HepG2 (cell line): ENCODE data around the gene PDPR. TPM values are rescaled to one million over a fixed set of nuclear protein-coding genes. Genes with fewer than 3 reads are reported as not detected.

Experiments used
- ATAC-seq: fragments of 200-7000 bp; cut with Tn5 transposase; 3 replicates; pipeline ENCODE4 v1.9.1; 2020; ENCODE audit warnings: mild to moderate bottlenecking, moderate library complexity
- BruUV-seq: library from RNA; stranded (reverse); fragments of 400-500 nt; replicated peaks from 2 replicates; lab custom pipeline; 2021; lab: Mats Ljungman, UMichigan
- CTCF ChIA-PET: fragments of 300-600 bp; formaldehyde crosslinking; extraction: SDS; loops from one replicate; lab custom pipeline; 2021; ENCODE audit warnings: low total read pairs, inconsistent platforms, low intra/inter-chr PET ratio; lab: Yijun Ruan, JAX
- POLR2A ChIA-PET: fragments of 350-600 bp; sonication (Branson Sonifier 250); formaldehyde crosslinking; loops from one replicate; lab custom pipeline; 2020; ENCODE audit warnings: antibody characterized with exemption, inconsistent platforms; lab: Yijun Ruan, JAX
- DNase-seq: peaks from one replicate; pipeline ENCODE4 v3.0.0-alpha.2; 2015; ENCODE audit warnings: low spot score
- FAIRE-seq: peaks from 3 replicates; lab custom pipeline; 2011; peaks lifted over from hg19 to GRCh38; lab: Jason Lieb, UNC
- H2AFZ ChIP-seq: one replicate; pipeline ENCODE4 v1.6.1; 2011; ENCODE audit warnings: low read length, inconsistent platforms
- H3K27ac ChIP-seq: fragments of 300-600 bp; 3 replicates; pipeline ENCODE4 v1.8.0; 2011; ENCODE audit warnings: mixed run types, mild to moderate bottlenecking, mixed read lengths, low read length, inconsistent platforms; ENCODE audit not compliant: insufficient read depth; ENCODE audit errors: extremely low read length
- H3K27me3 ChIP-seq, 2 experiments: fragments of 200-600 bp in 1 of 2; 2 replicates in 1 of 2; 3 replicates in 1 of 2; pipeline versions ENCODE4 v1.6.0 to v1.8.0; 2011; ENCODE audit warnings: low read length in 2 of 2, mild to moderate bottlenecking in 2 of 2, moderate library complexity in 2 of 2, inconsistent platforms in 1 of 2; ENCODE audit not compliant: insufficient read depth in 2 of 2, control insufficient read depth in 1 of 2
- H3K36me3 ChIP-seq, 2 experiments: fragments of 200-600 bp in 1 of 2; replicated peaks in 1 of 2; 2 replicates in 1 of 2; 3 replicates in 1 of 2; pipeline versions ENCODE4 v1.5.1 to v1.8.0; 2011; ENCODE audit warnings: low read length in 2 of 2, inconsistent platforms in 1 of 2; ENCODE audit not compliant: insufficient read depth in 2 of 2, control insufficient read depth in 1 of 2
- H3K4me1 ChIP-seq: 2 replicates; pipeline ENCODE4 v1.5.1; 2012; ENCODE audit warnings: low read length, inconsistent platforms; ENCODE audit not compliant: insufficient read depth
- H3K4me2 ChIP-seq: 2 replicates; pipeline ENCODE4 v1.6.0; 2011; ENCODE audit warnings: low read depth, low read length, inconsistent platforms
- H3K4me3 ChIP-seq, 3 experiments: fragments of 200-600 bp in 1 of 3; sonication (generic), shearing (Covaris generic) in 1 of 3; replicated peaks in 1 of 3; 2 replicates each; pipeline ENCODE4 v1.5.1; 2011 to 2016; ENCODE audit warnings: low read length in 3 of 3, inconsistent platforms in 2 of 3, low read depth in 2 of 3, mild to moderate bottlenecking in 2 of 3, control low read depth in 1 of 3, mixed read lengths in 1 of 3; ENCODE audit not compliant: insufficient read depth in 1 of 3
- H3K79me2 ChIP-seq: one replicate; pipeline ENCODE4 v1.6.1; 2011; ENCODE audit warnings: low read length, inconsistent platforms; ENCODE audit not compliant: insufficient read depth
- H3K9ac ChIP-seq: 2 replicates; pipeline ENCODE4 v1.6.0; 2011; ENCODE audit warnings: mild to moderate bottlenecking, low read depth, low read length, inconsistent platforms; ENCODE audit not compliant: insufficient read depth
- H3K9me3 ChIP-seq: 2 replicates; pipeline ENCODE4 v1.5.1; 2012; ENCODE audit warnings: mild to moderate bottlenecking, low read length
- H4K20me1 ChIP-seq: 2 replicates; pipeline ENCODE4 v1.6.0; 2011; ENCODE audit warnings: inconsistent platforms, mild to moderate bottlenecking, low read length, moderate library complexity; ENCODE audit not compliant: insufficient read depth
- TSC22D2 ChIP-seq: sonication (generic); formaldehyde crosslinking; IDR thresholded peaks from 2 replicates; pipeline ENCODE4 v1.5.1; 2020; ENCODE audit warnings: missing genetic modification reagents, mild to moderate bottlenecking, borderline replicate concordance
- WGBS: methylation state at CpG from one replicate; pipeline ENCODE4 v1.1.6; 2017; ENCODE audit warnings: low lambda C conversion rate; 5-methylcytosine and 5-hydroxymethylcytosine counted together
- in situ Hi-C: cut with HindIII; loops from 2 replicates; pipeline ENCODE4 v1.10.0; 2017; ENCODE audit warnings: low pct_unique_long_range_greater_than_20kb; ENCODE audit not compliant: extremely low pct_ligation_motif_present
- intact Hi-C: fragments of 100-400 bp; cut with micrococcal nuclease; formaldehyde crosslinking; loops from one replicate; pipeline ENCODE4 v1.10.0; 2022; ENCODE audit not compliant: unreplicated experiment
- polyA plus RNA-seq, 8 experiments: library from polyadenylated mRNA; depleted of rRNA in 3 of 8; stranded (reverse) in 7 of 8; unstranded in 1 of 8; fragments of >200 nt; fragmentation: Illumina TruSeq in 4 of 8; extraction: Trizol in 4 of 8; gene quantifications; 2 replicates each; pipeline versions ENCODE4 v1.2.1 to v1.2.3, GENCODE V29; 2011 to 2016; ENCODE audit warnings: low read depth in 4 of 8, missing spikeins in 1 of 8, mixed read lengths in 1 of 8; ENCODE audit not compliant: insufficient read depth in 1 of 8
- total RNA-seq, 5 experiments: library from RNA; depleted of rRNA; stranded (reverse); fragments of >200 nt; fragmentation: Illumina TruSeq; extraction: Trizol; gene quantifications; 2 replicates each; pipeline ENCODE4 v1.2.3, GENCODE V29; 2016; ENCODE audit warnings: low read depth in 1 of 5
- TF ChIP-seq, protein P1 (sequence below): sonication (generic); formaldehyde crosslinking; IDR thresholded peaks from 2 replicates; pipeline ENCODE4 v1.8.1; 2022; ENCODE audit warnings: low read depth, mild to moderate bottlenecking, missing genetic modification reagents
- TF ChIP-seq, protein P2 (sequence below): sonication (generic); formaldehyde crosslinking; IDR thresholded peaks from 2 replicates; pipeline ENCODE4 v1.5.0; 2020; ENCODE audit warnings: mild to moderate bottlenecking, missing genetic modification reagents, moderate library complexity

PDPR gene
- total and polyA plus RNA-seq, 2 of the 13 experiments (the other 11 are each of a cell fraction or from before 2014, with no cell fraction given): 19.5 to 29.9 TPM

DNA sequence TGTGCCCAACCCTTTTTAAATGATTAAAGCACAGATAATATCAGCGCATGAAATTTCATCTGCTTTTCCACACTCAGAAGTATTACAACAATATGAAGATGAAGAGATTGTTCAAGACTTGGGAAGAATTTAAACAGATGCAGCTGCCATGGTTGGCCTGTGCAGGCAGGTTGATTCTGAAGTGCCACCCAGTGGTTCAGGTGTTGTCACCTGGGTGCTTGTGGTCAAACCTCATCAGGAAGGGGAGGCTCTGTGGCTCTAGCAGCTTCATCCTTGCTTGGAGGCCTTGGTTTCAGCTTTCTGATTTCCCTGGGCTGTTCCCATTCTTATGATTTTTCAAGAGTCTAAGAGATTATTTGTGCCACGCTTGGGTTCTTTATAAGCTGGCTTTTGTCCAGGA is 37.3 kb downstream of the PDPR start:
- no peaks in the 10 kb centered on the region for H3K9me3 ChIP-seq
- intact Hi-C loops: loop anchor here (5.0 to 10.0 kb wide), 2 partner anchors 87 to 101 kb away; partner anchors contain the start of gene EXOSC6
- FAIRE-seq (no peak), ATAC-seq (no peak)
- no peak overlapping the region for H3K4me2 ChIP-seq
- in situ Hi-C loops: no loop called here
- no peaks in the 10 kb centered on the region for H4K20me1 ChIP-seq
- H3K27ac ChIP-seq: peak overlapping the region; percentile 84
- no peak overlapping the region for H3K4me3 ChIP-seq
- no peak overlapping the region for H2AFZ ChIP-seq
- TF ChIP-seq, protein P1, sequence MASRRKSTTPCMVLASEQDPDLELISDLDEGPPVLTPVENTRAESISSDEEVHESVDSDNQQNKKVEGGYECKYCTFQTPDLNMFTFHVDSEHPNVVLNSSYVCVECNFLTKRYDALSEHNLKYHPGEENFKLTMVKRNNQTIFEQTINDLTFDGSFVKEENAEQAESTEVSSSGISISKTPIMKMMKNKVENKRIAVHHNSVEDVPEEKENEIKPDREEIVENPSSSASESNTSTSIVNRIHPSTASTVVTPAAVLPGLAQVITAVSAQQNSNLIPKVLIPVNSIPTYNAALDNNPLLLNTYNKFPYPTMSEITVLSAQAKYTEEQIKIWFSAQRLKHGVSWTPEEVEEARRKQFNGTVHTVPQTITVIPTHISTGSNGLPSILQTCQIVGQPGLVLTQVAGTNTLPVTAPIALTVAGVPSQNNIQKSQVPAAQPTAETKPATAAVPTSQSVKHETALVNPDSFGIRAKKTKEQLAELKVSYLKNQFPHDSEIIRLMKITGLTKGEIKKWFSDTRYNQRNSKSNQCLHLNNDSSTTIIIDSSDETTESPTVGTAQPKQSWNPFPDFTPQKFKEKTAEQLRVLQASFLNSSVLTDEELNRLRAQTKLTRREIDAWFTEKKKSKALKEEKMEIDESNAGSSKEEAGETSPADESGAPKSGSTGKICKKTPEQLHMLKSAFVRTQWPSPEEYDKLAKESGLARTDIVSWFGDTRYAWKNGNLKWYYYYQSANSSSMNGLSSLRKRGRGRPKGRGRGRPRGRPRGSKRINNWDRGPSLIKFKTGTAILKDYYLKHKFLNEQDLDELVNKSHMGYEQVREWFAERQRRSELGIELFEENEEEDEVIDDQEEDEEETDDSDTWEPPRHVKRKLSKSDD: 0 out of 2 replicates have a peak, but pooled peaks have one; percentile 3
- TF ChIP-seq TSC22D2 (CRISPR knock-in tag): no peak
- TF ChIP-seq, protein P2, sequence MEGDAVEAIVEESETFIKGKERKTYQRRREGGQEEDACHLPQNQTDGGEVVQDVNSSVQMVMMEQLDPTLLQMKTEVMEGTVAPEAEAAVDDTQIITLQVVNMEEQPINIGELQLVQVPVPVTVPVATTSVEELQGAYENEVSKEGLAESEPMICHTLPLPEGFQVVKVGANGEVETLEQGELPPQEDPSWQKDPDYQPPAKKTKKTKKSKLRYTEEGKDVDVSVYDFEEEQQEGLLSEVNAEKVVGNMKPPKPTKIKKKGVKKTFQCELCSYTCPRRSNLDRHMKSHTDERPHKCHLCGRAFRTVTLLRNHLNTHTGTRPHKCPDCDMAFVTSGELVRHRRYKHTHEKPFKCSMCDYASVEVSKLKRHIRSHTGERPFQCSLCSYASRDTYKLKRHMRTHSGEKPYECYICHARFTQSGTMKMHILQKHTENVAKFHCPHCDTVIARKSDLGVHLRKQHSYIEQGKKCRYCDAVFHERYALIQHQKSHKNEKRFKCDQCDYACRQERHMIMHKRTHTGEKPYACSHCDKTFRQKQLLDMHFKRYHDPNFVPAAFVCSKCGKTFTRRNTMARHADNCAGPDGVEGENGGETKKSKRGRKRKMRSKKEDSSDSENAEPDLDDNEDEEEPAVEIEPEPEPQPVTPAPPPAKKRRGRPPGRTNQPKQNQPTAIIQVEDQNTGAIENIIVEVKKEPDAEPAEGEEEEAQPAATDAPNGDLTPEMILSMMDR (CRISPR knock-in tag): peak; percentile 27; the same call in 1 of the 2 replicates
- TF ChIP-seq, all 625 proteins: peak for 2
- H3K36me3 ChIP-seq: peaks cover 7 to 39% of the 10 kb centered on the region in 2 experiments
- H3K79me2 ChIP-seq: no peaks in the 10 kb centered on the region
- DNase-seq: no peak
- WGBS: 96% methylated on average over 2 of the region's 2 CpGs
- BruUV-seq: no TSS peak
- H3K9ac ChIP-seq: no peak overlapping the region
- no peaks in the 10 kb centered on the region for H3K27me3 ChIP-seq
- H3K4me1 ChIP-seq: peaks cover 31% of the 10 kb centered on the region
- ChIA-PET CTCF (no interaction called here), POLR2A (interaction anchor here (1.9 to 2.9 kb wide), 3 partner anchors 100 to 148 kb away, joined by 7 to 17 read pairs (median 13); partner anchors contain the start of genes AARS1, DDX19B and EXOSC6)
